ENCODE results near the gene SLC25A26.

DNA sequence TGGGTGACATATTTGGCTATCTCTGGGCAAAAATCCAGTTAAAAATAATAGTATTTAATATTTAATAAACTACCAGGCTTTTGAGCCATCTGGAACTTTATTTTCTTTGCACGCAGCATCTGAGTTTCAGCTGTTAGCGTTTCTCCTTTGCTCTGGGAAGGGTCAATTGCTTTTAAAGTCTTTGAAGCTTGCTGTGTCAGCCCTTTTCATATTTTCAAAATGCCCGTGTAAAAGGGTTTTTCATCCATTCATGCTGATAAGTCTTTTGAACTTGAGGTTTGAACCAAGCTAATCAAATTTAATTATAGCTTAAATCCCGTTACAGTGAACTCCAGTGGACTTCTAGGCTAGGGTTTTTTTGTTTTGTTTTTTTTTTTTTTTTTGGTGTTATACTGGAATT, 79.1 kb downstream of the SLC25A26 start:
- TF ChIP-seq, protein P1, sequence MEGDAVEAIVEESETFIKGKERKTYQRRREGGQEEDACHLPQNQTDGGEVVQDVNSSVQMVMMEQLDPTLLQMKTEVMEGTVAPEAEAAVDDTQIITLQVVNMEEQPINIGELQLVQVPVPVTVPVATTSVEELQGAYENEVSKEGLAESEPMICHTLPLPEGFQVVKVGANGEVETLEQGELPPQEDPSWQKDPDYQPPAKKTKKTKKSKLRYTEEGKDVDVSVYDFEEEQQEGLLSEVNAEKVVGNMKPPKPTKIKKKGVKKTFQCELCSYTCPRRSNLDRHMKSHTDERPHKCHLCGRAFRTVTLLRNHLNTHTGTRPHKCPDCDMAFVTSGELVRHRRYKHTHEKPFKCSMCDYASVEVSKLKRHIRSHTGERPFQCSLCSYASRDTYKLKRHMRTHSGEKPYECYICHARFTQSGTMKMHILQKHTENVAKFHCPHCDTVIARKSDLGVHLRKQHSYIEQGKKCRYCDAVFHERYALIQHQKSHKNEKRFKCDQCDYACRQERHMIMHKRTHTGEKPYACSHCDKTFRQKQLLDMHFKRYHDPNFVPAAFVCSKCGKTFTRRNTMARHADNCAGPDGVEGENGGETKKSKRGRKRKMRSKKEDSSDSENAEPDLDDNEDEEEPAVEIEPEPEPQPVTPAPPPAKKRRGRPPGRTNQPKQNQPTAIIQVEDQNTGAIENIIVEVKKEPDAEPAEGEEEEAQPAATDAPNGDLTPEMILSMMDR (conservative IDR thresholded peaks at IDR 0.05 in 1 of 2, IDR thresholded peaks at IDR 0.05 in 1 of 2; ENCODE audit: low read depth in 1 of 2, low read length in 2 of 2), result no peak
- no peak for TF ChIP-seq EZH2 (IDR thresholded peaks at IDR 0.05; ENCODE audit: low read length, missing control alignments)
